ENCODE data around the gene ATP11A.
A peak's percentile ranks its signal among the peaks of the same experiment; 100 is the strongest.
"Not testable (repeated sequence)": the region's sequence is repeated elsewhere in the genome, so short reads cannot be mapped to it uniquely, and the experiment has no call there.

The ATP11A gene

GRCh38 chr13:112693831-112694497 is 4.1 kb downstream of the ATP11A start:
- peak; percentile 42 for DNase-seq

DNA sequence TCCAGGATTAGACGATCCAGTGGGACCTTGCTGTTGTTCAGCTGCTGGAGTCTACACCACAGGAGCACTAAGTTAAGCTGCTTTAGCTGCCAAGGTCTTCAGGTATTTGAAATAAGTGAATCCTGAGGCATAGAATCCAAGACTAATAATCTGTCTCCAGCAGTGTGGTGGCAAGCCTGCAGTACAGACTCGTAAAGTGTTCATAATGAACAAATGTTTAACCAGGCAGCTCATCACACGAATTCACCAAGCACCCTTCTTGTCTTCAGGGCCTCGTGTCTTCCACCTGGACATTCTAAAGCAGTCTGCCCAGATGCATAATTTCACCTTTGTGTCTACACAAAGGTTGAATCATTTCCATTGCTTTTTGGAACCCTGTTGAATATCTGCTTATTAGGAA is 5.3 kb downstream of the ATP11A start:
- DNase-seq: no peak

DNA sequence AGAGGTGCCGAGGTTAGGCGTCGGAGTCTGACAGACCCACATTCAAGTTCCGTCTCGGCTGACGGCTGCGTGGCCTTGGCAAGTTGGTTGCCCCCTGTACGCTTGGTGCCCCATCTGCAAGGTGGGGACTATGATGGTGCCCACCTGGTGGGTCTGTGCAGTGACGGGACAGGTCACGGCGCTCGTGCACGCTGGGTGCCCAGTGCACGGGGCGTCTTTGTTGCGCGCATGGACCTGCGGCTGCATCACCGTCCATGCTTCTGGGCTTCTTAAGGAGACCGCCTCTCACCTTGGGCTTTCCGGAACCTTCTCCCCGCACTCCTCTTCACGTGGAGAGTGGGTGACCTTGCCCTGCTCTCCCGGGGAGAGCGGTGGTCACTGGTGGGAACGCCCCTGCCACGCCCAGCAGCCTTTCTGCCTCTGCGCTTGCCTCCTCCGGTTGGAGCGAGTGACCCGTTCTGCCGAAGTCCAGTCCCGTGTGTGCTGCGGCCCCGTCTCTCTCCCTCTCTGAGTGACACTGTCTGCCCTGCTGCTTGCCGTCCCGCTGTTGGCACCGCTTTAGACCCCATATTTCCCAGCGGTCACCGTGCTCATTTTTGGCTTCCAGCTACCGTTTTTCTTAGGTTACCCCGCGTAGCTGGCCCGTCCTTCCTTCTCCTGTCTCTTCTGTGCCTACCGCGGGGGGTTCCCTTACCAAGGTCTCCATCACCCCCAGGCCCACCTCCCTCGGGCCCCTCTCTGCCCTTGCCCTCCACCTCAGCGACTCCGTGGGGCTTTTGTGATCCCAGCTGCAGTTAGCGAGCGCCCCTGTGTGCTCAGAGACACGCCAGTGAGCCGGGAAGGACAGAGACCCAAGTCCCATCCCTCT is 6.4 kb downstream of the ATP11A start:
- DNase-seq: no peak

DNA sequence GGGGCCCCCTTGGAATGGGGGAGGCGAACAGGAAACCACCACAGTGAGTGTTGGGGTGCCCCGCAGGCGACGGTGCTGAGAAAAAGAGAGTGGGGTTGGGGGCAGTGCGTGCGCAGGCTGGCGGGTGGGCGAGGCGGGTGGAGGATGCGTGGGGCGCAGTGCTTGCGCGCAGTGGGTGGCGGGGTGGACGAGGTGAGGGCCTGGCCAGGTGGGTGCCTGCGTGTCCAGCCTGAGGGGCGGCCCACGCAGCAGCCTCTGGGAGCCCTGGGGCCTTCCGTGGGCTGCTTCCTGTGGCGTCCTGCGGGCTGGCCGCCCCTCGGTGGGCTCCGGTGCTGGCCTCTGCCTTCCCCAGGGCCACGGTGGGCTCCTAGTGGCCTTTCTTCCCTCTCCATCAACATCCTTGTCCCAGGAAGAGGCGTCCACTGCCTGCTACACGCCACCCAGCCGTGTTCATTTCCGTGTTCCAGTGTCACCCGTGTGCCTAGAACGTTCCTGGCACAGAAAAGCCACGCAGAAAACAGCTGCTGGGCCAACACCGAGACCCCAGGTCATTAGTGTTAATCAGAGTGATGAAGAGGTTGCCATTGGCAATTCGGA is 7.1 kb downstream of the ATP11A start:
- no peak for DNase-seq

DNA sequence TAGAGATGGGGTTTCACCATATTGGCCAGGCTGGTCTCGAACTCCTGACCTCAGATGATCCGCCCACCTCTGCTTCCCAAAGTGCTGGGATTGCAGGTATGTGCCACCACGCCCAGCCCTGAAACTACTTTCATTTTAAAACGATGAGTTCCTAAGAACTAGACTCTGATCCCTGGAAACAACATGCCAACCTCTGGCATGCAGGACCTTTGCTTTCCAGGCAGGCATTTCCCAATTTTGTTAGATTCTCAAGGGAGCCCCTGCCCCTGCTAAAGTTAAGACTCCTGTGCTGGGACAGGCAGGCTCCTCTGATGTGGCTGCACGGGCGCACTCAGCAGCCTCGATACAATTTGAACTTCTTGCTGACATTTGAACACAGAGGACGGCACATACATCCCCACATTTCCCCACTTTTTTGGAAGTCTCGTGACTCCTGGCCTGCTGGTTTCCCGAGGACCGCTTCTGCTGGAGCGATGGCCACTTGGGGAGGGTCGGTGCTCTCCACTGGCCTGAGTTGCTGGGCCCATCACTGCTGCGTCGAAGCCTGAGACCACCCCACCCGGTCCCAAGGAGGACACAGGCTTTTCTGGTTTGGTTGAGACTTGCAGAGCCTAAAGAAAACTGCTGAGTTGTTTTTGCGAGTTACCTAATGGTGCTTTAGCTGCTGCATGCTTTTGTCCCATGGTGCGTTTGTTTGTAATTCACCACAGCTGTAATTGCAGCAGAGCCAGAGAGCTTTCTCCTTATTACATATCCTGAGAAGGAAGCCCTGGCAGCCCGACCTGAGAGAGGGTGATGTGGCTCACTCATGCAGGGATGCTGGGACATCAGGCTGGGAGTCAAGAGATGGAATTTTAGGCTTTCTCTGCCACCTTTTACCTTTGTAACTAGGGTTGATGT is 8.2 kb downstream of the ATP11A start:
- no peak for DNase-seq

- no peak for DNase-seq
Observed at GRCh38 chr13:112699322-112699918, 9.6 kb downstream of the ATP11A start.

DNA sequence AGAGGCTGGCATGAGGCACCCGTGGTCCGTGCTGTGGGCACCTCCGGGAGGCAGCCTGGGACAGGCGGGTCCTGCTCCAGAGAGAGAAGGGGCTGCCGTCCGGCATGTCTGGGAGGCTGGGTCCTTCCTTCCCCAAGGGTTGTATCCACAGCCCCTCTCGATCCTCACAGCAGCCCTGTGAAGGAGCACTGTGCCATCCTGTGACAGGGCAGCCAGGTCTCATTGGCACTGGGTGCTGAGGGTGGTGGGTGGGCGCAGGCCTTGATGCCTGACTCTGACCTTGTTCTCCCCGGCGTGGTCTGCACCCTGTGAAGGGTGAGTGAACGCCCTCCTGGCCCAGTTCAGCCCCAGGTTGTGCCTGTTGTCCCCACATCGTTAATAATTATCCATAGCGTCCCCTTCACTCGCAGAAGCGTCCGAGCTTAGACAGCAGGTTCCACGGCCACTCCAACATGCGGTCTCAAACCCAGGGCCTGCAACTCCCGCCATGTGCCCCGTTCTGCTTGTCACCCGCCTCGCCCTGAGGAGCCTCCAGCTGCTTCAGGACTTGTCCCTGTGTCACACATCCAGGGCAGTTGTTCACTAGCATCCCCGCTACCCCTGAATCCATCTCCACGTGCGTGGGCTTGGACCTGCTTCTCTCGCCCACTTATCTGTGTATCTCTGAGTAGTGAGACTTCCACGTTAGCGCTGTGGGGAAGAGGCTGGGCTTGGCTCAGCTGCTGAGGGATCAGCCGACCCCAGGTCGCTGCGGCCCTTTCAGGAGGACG is 10.6 kb downstream of the ATP11A start:
- no peak for DNase-seq

- DNase-seq: no peak
Observed at GRCh38 chr13:112702341-112702985, 12.6 kb downstream of the ATP11A start.

GRCh38 chr13:112702986-112703379 is 13.1 kb downstream of the ATP11A start:
- DNase-seq: no peak

GRCh38 chr13:112703449-112704284 is 13.8 kb downstream of the ATP11A start:
- DNase-seq: peak; percentile 31

DNA sequence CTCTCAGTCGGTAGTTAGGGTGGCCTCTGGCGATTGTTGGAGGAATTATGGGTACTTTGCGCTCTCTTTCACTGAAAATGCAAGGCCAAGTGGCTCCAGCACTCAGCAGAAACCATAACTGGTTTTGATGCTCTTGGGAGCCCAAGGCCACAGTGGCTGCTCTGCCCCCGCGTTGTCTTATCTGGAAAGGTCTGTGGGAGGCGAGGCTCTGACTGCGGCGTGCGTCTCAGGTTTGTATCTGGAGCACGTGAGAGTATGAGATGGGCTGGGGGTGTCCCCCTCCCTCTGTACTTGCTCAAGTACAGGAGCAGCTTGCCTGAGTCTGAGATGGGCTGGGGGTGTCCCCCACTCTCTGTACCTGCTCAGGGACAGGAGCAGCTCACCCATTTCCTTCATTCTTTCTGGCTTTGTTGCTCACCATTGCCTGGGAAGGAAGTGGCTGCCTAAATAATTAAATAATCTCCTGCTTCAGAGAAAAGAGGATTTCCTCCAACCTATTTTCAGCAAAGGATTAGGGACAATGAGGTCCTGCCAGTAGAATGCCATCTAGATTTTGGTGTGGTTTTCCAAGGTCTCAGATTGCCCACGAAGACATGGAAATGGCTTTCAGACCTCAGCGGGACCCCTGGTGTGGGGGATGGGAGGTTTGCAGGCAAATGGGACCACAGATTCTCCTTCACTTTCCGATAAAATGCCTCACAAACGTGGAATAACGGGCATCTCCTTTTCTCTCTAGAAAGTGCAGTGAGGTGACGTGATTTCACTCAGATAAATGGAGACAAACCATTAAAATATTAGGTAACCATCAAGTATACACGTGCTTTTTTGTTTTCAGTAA is 14.7 kb downstream of the ATP11A start:
- no peak for DNase-seq

GRCh38 chr13:112705286-112705685 is 15.4 kb downstream of the ATP11A start:
- DNase-seq: no peak

DNA sequence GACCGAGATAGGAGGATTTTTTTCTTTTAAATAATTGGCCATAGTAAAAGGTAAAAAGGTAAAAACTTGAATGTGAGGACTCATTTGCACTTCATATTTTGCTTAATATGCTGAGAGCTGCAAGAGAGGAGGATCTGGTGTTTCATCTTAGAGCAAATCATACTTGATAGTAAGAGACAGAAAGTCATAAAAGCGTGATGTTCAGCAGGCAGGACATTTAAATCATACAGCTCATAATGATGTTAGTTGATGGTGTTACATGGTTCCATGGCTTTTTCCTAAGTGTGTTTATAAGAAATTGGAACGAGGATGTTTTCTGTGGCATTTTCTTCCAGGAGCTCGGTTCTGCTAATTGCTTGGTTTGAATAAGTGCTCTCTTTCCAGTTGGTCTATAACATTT is 16.3 kb downstream of the ATP11A start:
- no peak for DNase-seq

- DNase-seq: no peak
Observed at GRCh38 chr13:112708560-112709240, 18.9 kb downstream of the ATP11A start.

DNA sequence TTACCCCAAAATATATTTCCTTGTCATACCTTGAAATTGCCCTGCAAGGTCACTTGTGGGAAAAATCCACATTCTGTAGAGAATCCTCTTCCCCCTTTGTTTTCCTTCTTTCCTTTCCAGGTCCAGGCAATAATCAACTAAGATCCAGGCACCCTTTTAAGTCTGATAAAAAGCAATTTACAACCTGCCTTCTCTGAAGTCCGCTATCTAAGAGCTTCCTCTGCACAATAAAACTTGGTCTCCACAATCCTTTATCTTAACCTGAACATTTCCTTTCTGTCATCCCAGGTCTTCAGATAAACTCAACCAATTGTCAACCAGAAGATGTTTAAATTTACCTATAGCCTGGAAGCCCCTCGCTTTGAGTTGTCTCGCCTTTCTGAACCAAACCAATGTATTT is 19.5 kb downstream of the ATP11A start:
- DNase-seq: not testable (repeated sequence)

GRCh38 chr13:112709825-112710783 is 20.3 kb downstream of the ATP11A start:
- DNase-seq: no peak

DNA sequence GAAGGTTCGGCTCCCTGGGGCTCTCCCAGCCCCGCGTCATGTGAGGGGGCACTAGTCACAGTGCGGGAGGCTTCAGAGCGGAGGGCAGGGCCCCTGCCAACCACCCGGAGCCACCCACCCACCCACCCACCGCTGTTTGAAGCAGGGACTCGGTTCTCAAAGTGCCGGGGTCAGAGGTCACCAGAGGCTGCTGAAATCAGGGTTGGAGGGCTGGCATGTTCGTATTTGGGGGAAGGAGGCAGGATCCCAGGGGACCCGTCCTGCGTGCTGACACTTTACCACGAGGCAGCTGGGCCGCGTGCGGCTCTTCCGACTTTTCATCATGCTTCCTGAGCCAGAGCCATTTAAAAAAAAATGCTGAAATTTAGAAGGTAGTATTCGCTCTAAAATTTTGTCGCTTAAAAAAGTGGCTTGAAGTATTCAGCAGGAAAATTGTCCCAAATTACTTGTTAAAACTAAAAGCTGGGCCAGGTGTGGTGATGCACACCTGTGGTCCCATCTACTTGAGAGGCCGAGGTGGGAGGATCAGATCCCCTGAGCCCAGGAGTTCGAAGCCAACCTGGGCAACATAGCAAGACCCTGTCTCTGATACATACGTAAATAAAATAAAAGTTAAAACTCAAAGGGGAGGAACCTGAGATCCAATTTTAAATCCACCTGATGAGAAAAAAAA is 21.2 kb downstream of the ATP11A start:
- DNase-seq: no peak

Measured in NCI-H2029 (cell line).